Stimulated activated naive B cell treated with anti-CD40 and anti-IgM and Interleukin-4, amounts not matched to agents 10 μg/mL and 1 μg/mL and 100 μg/mL, for 72 hours (primary cell): ENCODE measurements around the gene MPL.
"Not testable (repeated sequence)": the region's sequence is repeated elsewhere in the genome, so short reads cannot be mapped to it uniquely, and the experiment has no call there.

Experiments
- ATAC-seq, 2 donors: fragments of 150-1000 bp; cut with Tn5 transposase; replicated peaks; 2 replicates each; pipeline ENCODE4 v1.10.0; 2021; ENCODE audit warnings: moderate library complexity in 1 of 2
- DNase-seq: peaks from one replicate; pipeline ENCODE4 v3.0.0; 2021
- H3K27ac Mint-ChIP-seq: one replicate; pipeline ENCODE4 v1.8.0; 2022; ENCODE audit warnings: mild to moderate bottlenecking, mixed read lengths
- H3K27me3 Mint-ChIP-seq, 2 donors: one replicate each; pipeline ENCODE4 v1.8.0; 2022; ENCODE audit warnings: mixed read lengths in 2 of 2
- H3K36me3 Mint-ChIP-seq, 2 donors: one replicate each; pipeline ENCODE4 v1.8.0; 2022; ENCODE audit warnings: mixed read lengths in 2 of 2, mild to moderate bottlenecking in 1 of 2
- H3K4me1 Mint-ChIP-seq, 2 donors: one replicate each; pipeline ENCODE4 v1.8.0; 2022; ENCODE audit warnings: mixed read lengths in 2 of 2, mild to moderate bottlenecking in 1 of 2
- H3K4me3 Mint-ChIP-seq, 2 donors: one replicate each; pipeline ENCODE4 v1.8.0; 2022; ENCODE audit warnings: mild to moderate bottlenecking in 2 of 2, mixed read lengths in 2 of 2, moderate library complexity in 1 of 2
- H3K9me3 Mint-ChIP-seq, 2 donors: one replicate each; pipeline ENCODE4 v1.8.0; 2022; ENCODE audit warnings: mixed read lengths in 2 of 2, mild to moderate bottlenecking in 1 of 2

The MPL gene

GRCh38 chr1:43363935-43364525 lies 26.4 kb downstream of the MPL start:
- H3K27ac Mint-ChIP-seq, result peak overlapping the region; percentile 10

GRCh38 chr1:43365678-43366077 lies 28.1 kb downstream of the MPL start:
- Mint-ChIP-seq H3K27ac (peak overlapping the region; percentile 63), H3K4me3 (peak overlapping the region; percentile 86 to 100), H3K9me3 (no peaks in the 10 kb centered on the region), H3K36me3 (peaks cover 61 to 69% of the 10 kb centered on the region in 2 donors), H3K4me1 (peaks cover 31 to 47% of the 10 kb centered on the region in 2 donors), H3K27me3 (no peaks in the 10 kb centered on the region)
- no peak for DNase-seq
- ATAC-seq, result no peak

More at GRCh38 chr1:43363935-43364525, 26.4 kb downstream of the MPL start:
- Mint-ChIP-seq H3K9me3 (no peaks in the 10 kb centered on the region), H3K27me3 (no peaks in the 10 kb centered on the region), H3K4me3 (no peak overlapping the region), H3K4me1 (peaks cover 38 to 54% of the 10 kb centered on the region in 2 donors), H3K36me3 (peaks cover 60 to 75% of the 10 kb centered on the region in 2 donors)
- DNase-seq (no peak), ATAC-seq (no peak)

GRCh38 chr1:43366179-43366578 lies 28.6 kb downstream of the MPL start:
- Mint-ChIP-seq H3K27me3 (no peaks in the 10 kb centered on the region), H3K9me3 (no peaks in the 10 kb centered on the region), H3K27ac (peak overlapping the region; percentile 63), H3K36me3 (peaks cover 60 to 67% of the 10 kb centered on the region in 2 donors), H3K4me1 (peaks cover 33 to 50% of the 10 kb centered on the region in 2 donors), H3K4me3 (peak overlapping the region; percentile 86 to 100)
- ATAC-seq (no peak), DNase-seq (no peak)

- H3K9me3 Mint-ChIP-seq, result no peaks in the 10 kb centered on the region
- no peaks in the 10 kb centered on the region for H3K27me3 Mint-ChIP-seq
- H3K4me3 Mint-ChIP-seq, result peak overlapping the region; percentile 86 to 100
- H3K36me3 Mint-ChIP-seq, result peaks cover 55 to 65% of the 10 kb centered on the region in 2 donors
- peak overlapping the region; percentile 95 for H3K27ac Mint-ChIP-seq
- ATAC-seq (no peak), DNase-seq (no peak)
- H3K4me1 Mint-ChIP-seq, result peaks cover 35 to 50% of the 10 kb centered on the region in 2 donors
Observed at GRCh38 chr1:43366601-43367025, 29.0 kb downstream of the MPL start.

GRCh38 chr1:43367026-43367903 lies 29.6 kb downstream of the MPL start:
- Mint-ChIP-seq H3K36me3 (peaks cover 49 to 60% of the 10 kb centered on the region in 2 donors), H3K4me1 (peaks cover 35 to 50% of the 10 kb centered on the region in 2 donors)
- DNase-seq, result no peak

GRCh38 chr1:43367904-43368645 lies 30.5 kb downstream of the MPL start, which contains the start of gene ELOVL1:
Gene ELOVL1 (minus strand): TSS chr1:43368011. CDS start chr1:43365609, 2,402 bp downstream.
- Mint-ChIP-seq H3K27me3 (no peaks in the 10 kb centered on the region), H3K9me3 (no peaks in the 10 kb centered on the region), H3K27ac (peak within 1 kb of the TSS; percentile 97), H3K4me3 (peak within 1 kb of the TSS; percentile 100), H3K4me1 (peaks cover 34 to 50% of the 10 kb centered on the region in 2 donors), H3K36me3 (peaks cover 44 to 54% of the 10 kb centered on the region in 2 donors)
- ATAC-seq (peak; percentile 88 to 89), DNase-seq (peak; percentile 88)

More at GRCh38 chr1:43367026-43367903, 29.6 kb downstream of the MPL start:
- Mint-ChIP-seq H3K27ac (peak overlapping the region; percentile 95), H3K27me3 (no peaks in the 10 kb centered on the region), H3K9me3 (no peaks in the 10 kb centered on the region), H3K4me3 (peak overlapping the region; percentile 86 to 100)
- ATAC-seq, result peak; percentile 49 to 58

- DNase-seq (no peak), ATAC-seq (no peak)
- peak overlapping the region; percentile 97 for H3K27ac Mint-ChIP-seq
- no peaks in the 10 kb centered on the region for H3K27me3 Mint-ChIP-seq
- H3K4me3 Mint-ChIP-seq, result peak overlapping the region; percentile 100
- H3K4me1 Mint-ChIP-seq, result peaks cover 33 to 49% of the 10 kb centered on the region in 2 donors
- peaks cover 40 to 49% of the 10 kb centered on the region in 2 donors for H3K36me3 Mint-ChIP-seq
- H3K9me3 Mint-ChIP-seq, result no peaks in the 10 kb centered on the region
Observed at GRCh38 chr1:43368646-43369020, 31.0 kb downstream of the MPL start.

GRCh38 chr1:43369779-43370178 lies 32.2 kb downstream of the MPL start:
- H3K4me1 Mint-ChIP-seq, result peaks cover 25 to 40% of the 10 kb centered on the region in 2 donors
- H3K9me3 Mint-ChIP-seq, H3K27ac Mint-ChIP-seq, H3K4me3 Mint-ChIP-seq, ATAC-seq, DNase-seq, H3K27me3 Mint-ChIP-seq: not testable (repeated sequence)
- peaks cover 29 to 38% of the 10 kb centered on the region in 2 donors for H3K36me3 Mint-ChIP-seq

GRCh38 chr1:43370564-43370963 lies 32.9 kb downstream of the MPL start:
- no peak overlapping the region for H3K27ac Mint-ChIP-seq
- H3K27me3 Mint-ChIP-seq, result no peaks in the 10 kb centered on the region
- peaks cover 23 to 35% of the 10 kb centered on the region in 2 donors for H3K4me1 Mint-ChIP-seq
- peaks cover 23 to 32% of the 10 kb centered on the region in 2 donors for H3K36me3 Mint-ChIP-seq
- no peak overlapping the region for H3K4me3 Mint-ChIP-seq
- no peaks in the 10 kb centered on the region for H3K9me3 Mint-ChIP-seq
- no peak for ATAC-seq
- DNase-seq, result no peak

GRCh38 chr1:43372172-43372571 lies 34.6 kb downstream of the MPL start:
- no peak overlapping the region for H3K27ac Mint-ChIP-seq
- peaks cover 18 to 22% of the 10 kb centered on the region in 2 donors for H3K36me3 Mint-ChIP-seq
- DNase-seq (no peak), ATAC-seq (no peak)
- no peak overlapping the region for H3K4me3 Mint-ChIP-seq
- peaks cover 17 to 24% of the 10 kb centered on the region in 2 donors for H3K4me1 Mint-ChIP-seq
- no peaks in the 10 kb centered on the region for H3K9me3 Mint-ChIP-seq
- H3K27me3 Mint-ChIP-seq, result no peaks in the 10 kb centered on the region

- no peak for DNase-seq
- peaks cover 16 to 22% of the 10 kb centered on the region in 2 donors for H3K4me1 Mint-ChIP-seq
- no peak overlapping the region for H3K27ac Mint-ChIP-seq
- no peaks in the 10 kb centered on the region for H3K9me3 Mint-ChIP-seq
- ATAC-seq, result no peak
- no peaks in the 10 kb centered on the region for H3K27me3 Mint-ChIP-seq
- peaks cover 16 to 20% of the 10 kb centered on the region in 2 donors for H3K36me3 Mint-ChIP-seq
- H3K4me3 Mint-ChIP-seq, result no peak overlapping the region
Observed at GRCh38 chr1:43373066-43373940, 35.7 kb downstream of the MPL start.

GRCh38 chr1:43376723-43377235 lies 39.2 kb downstream of the MPL start:
- peaks cover 8 to 14% of the 10 kb centered on the region in 2 donors for H3K4me1 Mint-ChIP-seq
- H3K4me3 Mint-ChIP-seq, result no peak overlapping the region
- H3K27ac Mint-ChIP-seq, result no peak overlapping the region
- DNase-seq (no peak), ATAC-seq (no peak)
- no peaks in the 10 kb centered on the region for H3K9me3 Mint-ChIP-seq
- H3K27me3 Mint-ChIP-seq, result no peaks in the 10 kb centered on the region
- peaks cover 23 to 29% of the 10 kb centered on the region in 2 donors for H3K36me3 Mint-ChIP-seq

GRCh38 chr1:43377831-43378230 lies 40.2 kb downstream of the MPL start:
- no peak overlapping the region for H3K4me3 Mint-ChIP-seq
- H3K4me1 Mint-ChIP-seq, result peaks cover 11 to 17% of the 10 kb centered on the region in 2 donors
- no peak overlapping the region for H3K27ac Mint-ChIP-seq
- no peaks in the 10 kb centered on the region for H3K9me3 Mint-ChIP-seq
- H3K36me3 Mint-ChIP-seq, result peaks cover 26 to 37% of the 10 kb centered on the region in 2 donors
- no peak for ATAC-seq
- no peak for DNase-seq
- H3K27me3 Mint-ChIP-seq, result no peaks in the 10 kb centered on the region
